ENCODE measurements around the gene TRAF2.

Gene TRAF2

GRCh38 chr9:136964171-136964689 lies 77.9 kb downstream of the TRAF2 start:
- DNase-seq = no peak

- DNase-seq = no peak
Measured at GRCh38 chr9:136964833-136965422, 78.6 kb downstream of the TRAF2 start.

- no peak for DNase-seq
Measured at GRCh38 chr9:136965771-136966484, 79.6 kb downstream of the TRAF2 start.

GRCh38 chr9:136968333-136969127 lies 82.2 kb downstream of the TRAF2 start:
- DNase-seq = no peak

GRCh38 chr9:136969150-136969549 lies 82.8 kb downstream of the TRAF2 start:
- no peak for DNase-seq

GRCh38 chr9:136969774-136970173 lies 83.5 kb downstream of the TRAF2 start:
- DNase-seq = no peak

GRCh38 chr9:136970361-136970760 lies 84.0 kb downstream of the TRAF2 start:
- no peak for DNase-seq

GRCh38 chr9:136971746-136972145 lies 85.4 kb downstream of the TRAF2 start:
- DNase-seq = no peak

- no peak for DNase-seq
Measured at GRCh38 chr9:136972335-136972734, 86.0 kb downstream of the TRAF2 start.

GRCh38 chr9:136972743-136973142 lies 86.4 kb downstream of the TRAF2 start:
- no peak for DNase-seq

GRCh38 chr9:136973618-136974617 lies 87.6 kb downstream of the TRAF2 start:
- DNase-seq = no peak

GRCh38 chr9:136974817-136975535 lies 88.7 kb downstream of the TRAF2 start:
- DNase-seq = no peak

- DNase-seq = no peak
Measured at GRCh38 chr9:136975644-136976043, 89.3 kb downstream of the TRAF2 start.
